ENCODE data around the gene ZNF644.
"Not testable (repeated sequence)": the region's sequence is repeated elsewhere in the genome, so short reads cannot be mapped to it uniquely, and the experiment has no call there.

The ZNF644 gene

GRCh38 chr1:90977522-90977921 lies 44.3 kb downstream of the ZNF644 start:
- DNase-seq: no peak

- DNase-seq: no peak
Measured at GRCh38 chr1:90973897-90974798, 47.7 kb downstream of the ZNF644 start.

DNA sequence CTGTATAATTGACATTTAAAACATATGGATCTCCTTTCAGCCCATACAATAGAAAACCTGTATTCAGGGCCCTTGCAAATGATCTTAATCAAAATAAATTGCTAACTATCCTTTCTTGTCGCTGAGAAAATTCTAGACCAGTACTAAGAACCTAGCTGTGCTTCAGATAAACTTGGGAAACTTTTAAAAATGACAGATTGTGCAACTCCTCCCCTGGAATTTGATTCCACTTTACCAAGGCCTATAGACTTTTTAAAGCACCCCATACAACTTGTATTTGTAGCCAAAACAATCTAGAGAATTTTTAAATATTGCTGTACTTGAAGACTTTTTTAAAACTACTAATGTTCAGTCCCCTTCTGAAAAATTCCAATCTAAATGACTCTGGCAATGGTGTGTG lies 51.6 kb downstream of the ZNF644 start:
- DNase-seq: no peak

DNA sequence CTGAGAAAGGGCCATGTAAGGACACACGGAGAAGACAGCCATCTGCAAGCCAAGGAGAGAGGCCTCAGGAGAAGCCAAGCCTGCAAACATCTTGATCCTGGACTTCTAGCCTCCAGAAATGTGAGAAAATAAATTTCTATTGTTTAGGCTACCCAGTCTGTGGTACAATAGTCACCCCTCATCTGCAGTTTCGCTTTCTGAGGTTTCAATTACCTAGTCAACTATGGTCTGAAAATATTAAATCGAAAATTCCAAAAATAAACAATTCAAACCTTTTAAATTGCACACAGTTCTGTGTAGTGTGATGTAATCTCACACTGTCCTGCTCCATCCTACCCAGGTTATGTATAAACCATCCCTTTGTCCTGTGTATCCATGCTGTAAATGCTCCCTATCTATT lies 52.6 kb downstream of the ZNF644 start:
- no peak for DNase-seq

GRCh38 chr1:90964444-90965035 lies 57.3 kb downstream of the ZNF644 start:
- DNase-seq: peak; percentile 67

DNA sequence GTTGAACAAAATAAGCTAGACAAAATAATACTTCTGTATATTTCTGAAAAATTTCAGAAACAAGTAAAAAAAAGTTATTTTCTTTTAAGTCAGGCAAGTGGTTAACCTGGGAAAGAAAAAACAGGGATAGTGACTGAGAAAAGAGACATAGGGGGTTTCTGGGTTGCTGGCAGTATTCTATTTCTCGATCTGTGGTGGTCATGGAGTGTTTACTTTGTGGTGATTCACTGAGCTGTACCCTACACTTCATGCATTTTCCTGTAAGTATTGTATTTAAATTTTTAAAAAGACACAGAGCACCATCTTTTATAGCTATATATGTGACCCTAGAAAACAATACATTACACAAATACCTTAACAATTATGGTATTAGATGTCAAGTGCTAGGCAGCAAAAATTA lies 58.2 kb downstream of the ZNF644 start:
- DNase-seq: no peak

- DNase-seq: no peak
Measured at GRCh38 chr1:90963236-90963635, 58.6 kb downstream of the ZNF644 start.

GRCh38 chr1:90959352-90960206 lies 62.3 kb downstream of the ZNF644 start:
- DNase-seq: peak; percentile 39

GRCh38 chr1:90957497-90957896 lies 64.3 kb downstream of the ZNF644 start:
- no peak for DNase-seq

DNA sequence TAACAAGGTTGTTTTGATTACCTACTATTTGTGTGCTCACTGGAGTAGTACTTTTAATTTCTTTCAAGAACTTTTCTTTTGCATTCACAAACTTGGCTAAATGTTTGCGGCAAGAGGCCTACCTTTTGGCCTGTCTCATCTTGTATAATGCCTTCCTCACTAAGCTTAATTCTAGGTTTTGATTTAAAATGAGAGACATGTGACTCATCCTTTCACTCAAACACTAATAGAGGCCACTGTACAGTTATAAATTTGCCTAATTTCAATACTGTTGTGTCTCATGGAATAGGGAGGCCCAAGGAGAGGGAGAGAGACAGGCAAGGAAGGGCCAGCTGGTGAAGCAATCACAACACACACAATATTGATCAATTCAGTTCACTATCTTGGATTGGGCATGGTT lies 66.1 kb downstream of the ZNF644 start:
- DNase-seq: no peak

GRCh38 chr1:90952906-90953305 lies 68.9 kb downstream of the ZNF644 start:
- no peak for DNase-seq

DNA sequence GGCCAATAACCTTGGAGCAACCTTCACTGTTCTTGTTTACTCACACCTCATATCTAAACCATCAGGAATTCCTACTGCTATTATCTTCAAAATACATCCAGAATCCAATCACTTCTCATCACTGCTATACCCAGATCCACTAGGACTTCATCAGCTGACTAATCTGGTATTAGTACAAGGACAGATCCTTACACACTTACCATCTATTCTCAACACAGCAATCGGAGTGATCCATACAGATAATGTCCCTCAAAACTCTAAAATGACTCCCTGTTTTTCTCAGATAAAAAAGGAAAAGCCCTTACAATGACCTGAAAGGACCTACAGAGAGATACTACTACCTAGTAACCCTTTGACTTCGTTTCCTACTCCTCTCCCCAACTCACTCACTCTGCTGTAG lies 70.8 kb downstream of the ZNF644 start:
- no peak for DNase-seq

- DNase-seq: no peak
Measured at GRCh38 chr1:90948301-90948700, 73.5 kb downstream of the ZNF644 start.

DNA sequence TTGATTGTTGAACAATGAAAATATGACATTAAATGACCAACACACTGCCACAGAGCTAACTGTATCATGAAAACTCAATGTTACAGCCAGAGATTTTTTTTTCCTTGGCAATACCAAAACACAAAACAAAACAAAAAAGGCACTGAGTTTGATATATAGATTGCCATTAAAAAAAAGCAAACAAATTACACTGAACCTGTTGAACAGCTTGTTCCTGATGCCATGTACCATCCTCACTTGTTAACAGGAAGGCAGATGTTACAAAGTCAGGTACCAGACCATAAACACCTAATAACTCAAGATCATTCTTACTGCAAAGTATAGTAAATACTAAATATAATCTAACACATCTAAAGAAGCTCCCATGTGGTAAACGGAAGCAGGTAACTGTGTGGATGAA lies 75.2 kb downstream of the ZNF644 start:
- no peak for DNase-seq

- no peak for DNase-seq
Measured at GRCh38 chr1:90945287-90945686, 76.5 kb downstream of the ZNF644 start.

- no peak for DNase-seq
Measured at GRCh38 chr1:90943966-90944365, 77.9 kb downstream of the ZNF644 start.

DNA sequence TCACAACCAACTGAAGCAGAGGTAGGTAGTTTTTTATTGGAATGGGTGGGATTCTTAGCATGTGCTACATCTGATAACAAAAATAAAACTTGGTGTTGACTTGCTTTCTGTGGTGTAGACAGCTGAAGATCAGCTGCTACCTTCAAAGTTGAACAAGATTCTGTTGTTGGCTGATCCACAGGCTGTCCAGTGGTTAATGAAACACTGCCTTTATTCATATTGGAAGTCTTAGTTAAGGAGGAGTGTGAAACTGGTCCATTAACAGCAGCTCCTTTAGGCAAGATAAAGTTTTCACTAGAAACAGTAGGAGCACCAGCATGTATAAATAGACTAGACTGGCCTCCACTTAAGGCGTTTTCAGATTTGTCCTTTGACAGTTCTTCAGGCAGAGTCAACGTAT lies 81.1 kb downstream of the ZNF644 start:
- DNase-seq: no peak

DNA sequence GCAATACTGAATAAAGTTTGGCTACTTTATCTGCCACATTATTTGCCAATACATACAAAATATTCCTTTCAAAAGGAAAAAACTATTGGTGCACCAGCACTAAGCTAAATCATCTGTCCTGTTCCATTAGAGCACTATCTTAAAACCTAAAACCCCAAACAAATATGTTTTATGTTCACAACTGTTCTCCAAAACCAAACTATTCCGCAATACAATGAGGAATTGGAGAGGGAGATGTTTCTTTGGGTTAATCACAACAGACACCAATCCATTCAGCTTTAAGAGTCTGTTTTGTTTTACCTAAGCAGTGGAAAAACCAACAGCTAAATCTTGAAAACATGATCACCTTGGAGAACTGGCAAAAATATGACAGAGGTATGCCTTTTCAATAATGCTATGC lies 85.1 kb downstream of the ZNF644 start:
- DNase-seq: no peak

DNA sequence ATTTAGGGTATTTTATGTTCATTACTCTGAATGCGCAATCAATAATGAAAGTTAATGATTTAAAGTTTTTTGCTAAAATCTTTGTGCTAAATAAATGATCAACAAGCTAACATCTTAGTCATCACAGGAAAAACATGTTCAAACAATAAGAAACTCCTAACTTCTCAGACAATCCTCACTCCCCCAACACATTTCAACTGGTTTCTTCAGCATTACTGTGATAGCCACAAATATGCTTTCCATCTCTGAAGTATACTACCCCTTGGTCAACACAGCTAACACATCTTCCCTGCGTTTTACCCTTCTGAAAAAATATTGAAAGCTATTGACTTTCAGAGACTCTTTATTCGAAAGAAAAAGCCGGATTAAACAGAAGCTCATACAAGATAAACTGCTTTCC lies 85.8 kb downstream of the ZNF644 start:
- DNase-seq: no peak

- not testable (repeated sequence) for DNase-seq
Measured at GRCh38 chr1:90928231-90928630, 93.6 kb downstream of the ZNF644 start.

- not testable (repeated sequence) for DNase-seq
Measured at GRCh38 chr1:90927674-90928073, 94.2 kb downstream of the ZNF644 start.

DNA sequence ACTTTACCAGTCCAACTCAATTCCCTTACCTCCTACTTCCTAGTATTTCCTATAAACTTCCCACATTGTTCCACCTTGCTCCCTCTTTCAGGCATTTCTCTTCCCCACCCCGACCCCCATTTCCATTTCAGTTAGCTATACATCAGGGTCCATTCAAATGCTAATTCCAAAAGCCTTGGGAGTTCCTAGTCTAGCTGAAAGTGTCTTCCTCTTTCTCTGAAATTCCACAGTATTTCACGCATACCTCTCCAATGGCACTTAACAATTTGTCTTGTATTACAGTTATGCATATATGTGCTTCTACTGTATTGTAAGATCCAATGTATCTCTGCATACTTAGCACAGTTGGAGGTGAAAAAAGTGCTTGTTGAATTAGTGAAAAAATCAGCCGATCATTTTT lies 94.9 kb downstream of the ZNF644 start:
- DNase-seq: no peak
